ENCODE data around the gene ST3GAL4.

- TF ChIP-seq PRDM10 (tag by site-specific recombination; IDR thresholded peaks at IDR 0.05), result no peak
- TF ChIP-seq CTCF (tag by site-specific recombination; IDR thresholded peaks at IDR 0.05), result no peak
- no peak for TF ChIP-seq ZNF10 (tag by site-specific recombination; IDR thresholded peaks at IDR 0.05)
- no peak for TF ChIP-seq INSM2 (tag by site-specific recombination; IDR thresholded peaks at IDR 0.05)
These were observed 20.6 kb upstream of the ST3GAL4 start for GRCh38 chr11:126334659-126335462.
